ENCODE data around the gene FOXD1. TPM values are rescaled to one million over a fixed set of nuclear protein-coding genes. Genes with fewer than 3 reads are reported as not detected.
A peak's percentile ranks its signal among the peaks of the same experiment; 100 is the strongest.

The FOXD1 gene
- total RNA-seq, 1 experiment from 2014 or later: 2.8 TPM

DNA sequence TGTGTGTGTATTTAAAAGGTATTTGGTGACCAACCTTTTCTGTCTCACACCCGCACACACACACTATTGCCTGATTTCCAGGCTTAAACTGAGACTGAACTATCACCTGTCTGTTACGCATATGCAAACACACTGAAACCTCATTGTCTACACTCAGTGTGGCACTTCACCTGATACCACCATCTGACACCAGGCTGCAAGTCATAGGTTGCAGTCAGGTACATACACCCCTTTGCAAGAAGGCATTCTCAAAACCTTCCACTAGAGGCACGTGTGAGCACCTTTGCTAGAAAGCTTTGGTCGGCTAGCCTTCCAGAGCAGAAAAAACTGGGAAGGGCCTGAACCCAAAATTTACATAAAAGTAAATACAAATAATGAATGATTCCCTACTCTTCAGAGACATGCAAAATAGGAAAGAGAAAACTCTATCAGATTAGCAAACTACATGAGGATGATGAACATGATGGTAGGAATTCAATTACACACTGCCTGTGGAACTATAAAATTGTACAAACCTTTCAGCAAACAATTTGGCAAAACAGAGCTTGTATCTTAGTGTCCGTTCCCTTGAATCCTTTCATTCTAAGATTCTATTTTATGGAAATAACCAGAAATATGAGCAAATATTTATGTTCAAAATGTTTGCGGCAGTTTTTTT, 5.9 kb upstream of the FOXD1 start:
- no TSS peak for BruUV-seq (replicated peaks)
- no peaks in the 10 kb centered on the region for H3K9me3 ChIP-seq
- Mint-ChIP-seq H3K27ac (ENCODE audit: unreplicated experiment) (no peak overlapping the region), H3K4me1 (ENCODE audit: low read depth, unreplicated experiment) (no peaks in the 10 kb centered on the region), H3K4me3 (ENCODE audit: unreplicated experiment) (no peak overlapping the region), H3K36me3 (ENCODE audit: insufficient read depth, unreplicated experiment) (no peaks in the 10 kb centered on the region), H3K9me3 (ENCODE audit: unreplicated experiment) (no peaks in the 10 kb centered on the region), H3K27me3 (ENCODE audit: insufficient read depth, unreplicated experiment) (peaks cover 15% of the 10 kb centered on the region)
- CTCF ChIA-PET: interaction anchor here (0.6 to 1.0 kb wide), 8 partner anchors 11 to 424 kb away, joined by 3 to 5 read pairs (median 3); no protein-coding TSS in a partner anchor
- no peaks in the 10 kb centered on the region for H3K36me3 ChIP-seq (ENCODE audit: control insufficient read depth, insufficient read depth, low read length)
- peak; percentile 84 to 92 for TF ChIP-seq CTCF (IDR thresholded peaks at IDR 0.05; ENCODE audit: insufficient read depth in 1 of 2, low read depth in 1 of 2, low read length in 1 of 2, severe bottlenecking in 1 of 2, unreplicated experiment in 1 of 2)
- intact Hi-C loops (cut with micrococcal nuclease; ENCODE audit: unreplicated experiment): loop anchor here (1.0 to 10.0 kb wide), 5 partner anchors 43 to 530 kb away; no protein-coding TSS in a partner anchor
- H3K4me3 ChIP-seq (ENCODE audit: low read depth, low read length): no peak overlapping the region
- DNase-seq: peak; percentile 81 to 83
- POLR2A ChIA-PET: no interaction called here
- H3K27me3 ChIP-seq (replicated peaks; ENCODE audit: control insufficient read depth, insufficient read depth, low read length): peaks cover 3% of the 10 kb centered on the region
- H3K4me1 ChIP-seq: peaks cover 4% of the 10 kb centered on the region; the same call in 1 of the 2 replicates

- CTCF ChIA-PET: no interaction called here
- no peak for DNase-seq
- Histone ChIP-seq H3K27me3 (replicated peaks; ENCODE audit: control insufficient read depth, insufficient read depth, low read length) (peaks cover 5% of the 10 kb centered on the region), H3K4me1 (peaks cover 4% of the 10 kb centered on the region; the same call in 1 of the 2 replicates), H3K4me3 (ENCODE audit: low read depth, low read length) (no peak overlapping the region), H3K9me3 (no peaks in the 10 kb centered on the region), H3K36me3 (ENCODE audit: control insufficient read depth, insufficient read depth, low read length) (no peaks in the 10 kb centered on the region)
- Mint-ChIP-seq H3K27ac (ENCODE audit: unreplicated experiment) (no peak overlapping the region), H3K4me1 (ENCODE audit: low read depth, unreplicated experiment) (no peaks in the 10 kb centered on the region), H3K36me3 (ENCODE audit: insufficient read depth, unreplicated experiment) (no peaks in the 10 kb centered on the region), H3K4me3 (ENCODE audit: unreplicated experiment) (peak overlapping the region; percentile 44), H3K9me3 (ENCODE audit: unreplicated experiment) (no peaks in the 10 kb centered on the region), H3K27me3 (ENCODE audit: insufficient read depth, unreplicated experiment) (peaks cover 18% of the 10 kb centered on the region)
- TF ChIP-seq CTCF (IDR thresholded peaks at IDR 0.05; ENCODE audit: insufficient read depth in 1 of 2, low read depth in 1 of 2, low read length in 1 of 2, severe bottlenecking in 1 of 2, unreplicated experiment in 1 of 2): no peak
- no TSS peak for BruUV-seq (replicated peaks)
- POLR2A ChIA-PET: no interaction called here
- intact Hi-C loops (cut with micrococcal nuclease; ENCODE audit: unreplicated experiment): loop anchor here (5.0 to 10.0 kb wide), 3 partner anchors 85 to 527 kb away; no protein-coding TSS in a partner anchor
Observed at GRCh38 chr5:73452215-73452614, 3.6 kb upstream of the FOXD1 start.

DNA sequence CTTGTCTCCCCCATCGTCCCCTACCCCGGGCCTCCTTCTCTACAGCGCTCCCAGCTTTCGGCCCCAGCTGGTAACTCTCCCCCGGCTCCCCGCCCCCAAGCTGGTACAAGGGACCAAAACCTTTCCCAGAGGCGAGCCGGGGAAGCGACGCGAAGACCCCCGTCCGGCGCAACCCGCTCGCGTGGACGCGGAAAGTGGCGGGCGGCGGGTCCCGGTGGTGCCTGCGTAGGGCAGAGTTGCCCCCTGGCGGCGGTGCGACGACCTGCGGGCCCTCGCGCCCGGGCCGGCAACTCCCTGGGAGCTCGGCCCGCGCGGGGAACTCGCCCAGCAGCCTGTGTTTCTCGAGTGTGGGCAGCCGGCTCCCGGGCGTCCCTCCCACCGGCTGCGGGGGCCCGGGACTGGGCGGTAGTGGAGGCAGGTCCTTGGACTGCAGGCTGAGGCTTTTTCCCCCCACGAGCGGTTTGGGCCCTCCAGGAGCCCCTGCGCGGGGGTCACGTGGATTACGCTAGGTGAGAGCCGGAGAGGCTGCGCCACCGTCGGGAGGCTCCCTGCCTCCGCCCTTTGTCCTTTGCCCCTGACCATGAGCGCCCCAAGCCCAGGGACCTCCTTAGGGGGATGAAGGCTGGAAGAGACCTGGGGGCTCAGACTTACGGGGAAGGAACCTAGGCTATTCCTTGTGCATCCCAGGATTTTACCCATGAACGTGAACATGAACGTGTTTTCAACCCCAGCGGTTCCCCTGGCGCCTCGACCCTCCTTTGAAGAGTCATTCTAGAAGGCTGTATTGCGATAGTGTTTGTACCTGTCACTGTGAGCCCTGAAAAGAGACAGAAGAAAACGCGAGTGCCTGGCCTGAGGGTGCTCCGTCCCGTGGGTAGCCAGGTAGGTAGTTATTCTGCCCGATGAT, 2.9 kb upstream of the FOXD1 start:
- H3K27me3 Mint-ChIP-seq (ENCODE audit: insufficient read depth, unreplicated experiment): peaks cover 18% of the 10 kb centered on the region

More for the DNA sequence above, 2.9 kb upstream of the FOXD1 start:
- ChIA-PET CTCF (interaction anchor here (0.6 to 2.3 kb wide), 12 partner anchors 9 to 236 kb away, joined by 3 to 29 read pairs (median 5); no protein-coding TSS in a partner anchor), POLR2A (interaction anchor here (1.4 kb wide), 1 partner anchor 236 kb away, joined by 4 read pairs; no protein-coding TSS in a partner anchor)
- Histone ChIP-seq H3K36me3 (ENCODE audit: control insufficient read depth, insufficient read depth, low read length) (no peaks in the 10 kb centered on the region), H3K4me1 (peaks cover 6% of the 10 kb centered on the region), H3K27me3 (replicated peaks; ENCODE audit: control insufficient read depth, insufficient read depth, low read length) (peaks cover 5% of the 10 kb centered on the region), H3K4me3 (ENCODE audit: low read depth, low read length) (peak overlapping the region; percentile 28), H3K9me3 (no peaks in the 10 kb centered on the region)
- BruUV-seq (replicated peaks): no TSS peak
- H3K9me3 Mint-ChIP-seq (ENCODE audit: unreplicated experiment): no peaks in the 10 kb centered on the region
- H3K4me1 Mint-ChIP-seq (ENCODE audit: low read depth, unreplicated experiment): no peaks in the 10 kb centered on the region
- intact Hi-C loops (cut with micrococcal nuclease; ENCODE audit: unreplicated experiment): loop anchor here (1.0 to 10.0 kb wide), 6 partner anchors 59 to 527 kb away; no protein-coding TSS in a partner anchor
- H3K36me3 Mint-ChIP-seq (ENCODE audit: insufficient read depth, unreplicated experiment): no peaks in the 10 kb centered on the region
- DNase-seq: peak; percentile 62 to 85
- no peak overlapping the region for H3K27ac Mint-ChIP-seq (ENCODE audit: unreplicated experiment)
- peak overlapping the region; percentile 53 for H3K4me3 Mint-ChIP-seq (ENCODE audit: unreplicated experiment)
- TF ChIP-seq CTCF (IDR thresholded peaks at IDR 0.05; ENCODE audit: insufficient read depth in 1 of 2, low read depth in 1 of 2, low read length in 1 of 2, severe bottlenecking in 1 of 2, unreplicated experiment in 1 of 2): peak; percentile 66 to 95
